HG02938 (cell line): ENCODE measurements around the gene WASF3.
"Not testable (repeated sequence)": the region's sequence is repeated elsewhere in the genome, so short reads cannot be mapped to it uniquely, and the experiment has no call there.

Experiments
- ATAC-seq: cut with Tn5 transposase; IDR thresholded peaks from one replicate; pipeline ENCODE4 v1.9.1; 2021; ENCODE audit warnings: mild to moderate bottlenecking, moderate library complexity; ENCODE audit not compliant: unreplicated experiment

Gene WASF3

GRCh38 chr13:26708007-26708297, 150.5 kb downstream of the WASF3 start:
- no peak for ATAC-seq

- no peak for ATAC-seq
Measured at GRCh38 chr13:26709461-26709860, 152.0 kb downstream of the WASF3 start.

GRCh38 chr13:26710166-26710565, 152.7 kb downstream of the WASF3 start:
- no peak for ATAC-seq

- no peak for ATAC-seq
Measured at GRCh38 chr13:26711211-26711610, 153.7 kb downstream of the WASF3 start.

GRCh38 chr13:26713341-26713740, 155.9 kb downstream of the WASF3 start:
- ATAC-seq: no peak

- ATAC-seq: no peak
Measured at GRCh38 chr13:26716984-26717383, 159.5 kb downstream of the WASF3 start.

GRCh38 chr13:26718146-26718545, 160.7 kb downstream of the WASF3 start:
- ATAC-seq: no peak

GRCh38 chr13:26718872-26719271, 161.4 kb downstream of the WASF3 start:
- ATAC-seq: no peak

GRCh38 chr13:26719356-26719945, 162.0 kb downstream of the WASF3 start:
- no peak for ATAC-seq

- no peak for ATAC-seq
Measured at GRCh38 chr13:26721251-26722121, 164.0 kb downstream of the WASF3 start.

- ATAC-seq: no peak
Measured at GRCh38 chr13:26722321-26722720, 164.8 kb downstream of the WASF3 start.

- not testable (repeated sequence) for ATAC-seq
Measured at GRCh38 chr13:26723620-26724019, 166.1 kb downstream of the WASF3 start.

- no peak for ATAC-seq
Measured at GRCh38 chr13:26726684-26727083, 169.2 kb downstream of the WASF3 start.

- ATAC-seq: no peak
Measured at GRCh38 chr13:26727122-26727521, 169.6 kb downstream of the WASF3 start.

- ATAC-seq: no peak
Measured at GRCh38 chr13:26727633-26728032, 170.2 kb downstream of the WASF3 start.

- ATAC-seq: no peak
Measured at GRCh38 chr13:26735677-26736076, 178.2 kb downstream of the WASF3 start.
